Stomach smooth muscle (tissue), 2 donors: ENCODE measurements around the gene LEUTX.
"Not testable (repeated sequence)": the region's sequence is repeated elsewhere in the genome, so short reads cannot be mapped to it uniquely, and the experiment has no call there.

Source experiments
- H3K27ac ChIP-seq: one replicate; pipeline ENCODE4 v1.7.0; 2013; ENCODE audit warnings: mild to moderate bottlenecking, low read length, inconsistent platforms
- H3K27me3 ChIP-seq, 2 donors: one replicate each; pipeline ENCODE4 v1.7.0; 2013; ENCODE audit warnings: low read length in 2 of 2; ENCODE audit not compliant: insufficient read depth in 2 of 2, control insufficient read depth in 1 of 2
- H3K36me3 ChIP-seq, 2 donors: one replicate each; pipeline ENCODE4 v1.7.0; 2013; ENCODE audit warnings: low read length in 2 of 2; ENCODE audit not compliant: control insufficient read depth in 2 of 2, insufficient read depth in 2 of 2
- H3K4me1 ChIP-seq: one replicate; pipeline ENCODE4 v1.7.0; 2013; ENCODE audit warnings: low read length; ENCODE audit not compliant: control insufficient read depth, insufficient read depth
- H3K4me3 ChIP-seq, 2 donors: one replicate each; pipeline ENCODE4 v1.7.0; 2013; ENCODE audit warnings: low read length in 2 of 2
- H3K9ac ChIP-seq, 2 donors: one replicate each; pipeline ENCODE4 v1.7.0; 2013; ENCODE audit warnings: low read length in 2 of 2, mild to moderate bottlenecking in 1 of 2
- H3K9me3 ChIP-seq, 2 donors: one replicate each; pipeline ENCODE4 v1.7.0; 2013; ENCODE audit warnings: low read length in 2 of 2; ENCODE audit not compliant: control insufficient read depth in 2 of 2
- donor health status: healthy.
- donor health status: Pancreatic carcinoma.

Gene LEUTX

DNA sequence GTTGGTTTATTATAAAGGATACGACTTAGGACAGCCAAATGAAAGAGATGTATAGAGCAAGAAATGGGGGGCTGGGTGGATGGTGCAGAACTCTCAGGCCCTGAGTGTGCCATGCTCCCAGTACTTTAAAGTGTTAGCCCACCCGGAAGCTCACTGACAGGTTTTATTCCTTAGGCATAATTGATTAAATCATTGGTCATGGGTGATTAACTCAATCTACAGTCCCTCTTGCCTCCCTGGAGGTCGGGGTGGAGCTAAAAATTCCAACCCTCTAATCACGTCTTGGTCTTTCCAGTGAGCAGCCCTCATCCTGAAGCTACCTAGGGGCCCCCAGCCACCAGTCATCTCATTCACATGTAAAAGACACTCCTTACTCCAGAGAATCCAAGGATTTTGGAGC is 9.9 kb upstream of the LEUTX start:
- no peak overlapping the region for H3K4me3 ChIP-seq
- H3K27me3 ChIP-seq: peaks cover 0 to 2% of the 10 kb centered on the region in 2 donors
- H3K9ac ChIP-seq: no peak overlapping the region
- H3K4me1 ChIP-seq: no peaks in the 10 kb centered on the region
- no peaks in the 10 kb centered on the region for H3K36me3 ChIP-seq
- peaks cover 5 to 6% of the 10 kb centered on the region in 2 donors for H3K9me3 ChIP-seq
- no peak overlapping the region for H3K27ac ChIP-seq

DNA sequence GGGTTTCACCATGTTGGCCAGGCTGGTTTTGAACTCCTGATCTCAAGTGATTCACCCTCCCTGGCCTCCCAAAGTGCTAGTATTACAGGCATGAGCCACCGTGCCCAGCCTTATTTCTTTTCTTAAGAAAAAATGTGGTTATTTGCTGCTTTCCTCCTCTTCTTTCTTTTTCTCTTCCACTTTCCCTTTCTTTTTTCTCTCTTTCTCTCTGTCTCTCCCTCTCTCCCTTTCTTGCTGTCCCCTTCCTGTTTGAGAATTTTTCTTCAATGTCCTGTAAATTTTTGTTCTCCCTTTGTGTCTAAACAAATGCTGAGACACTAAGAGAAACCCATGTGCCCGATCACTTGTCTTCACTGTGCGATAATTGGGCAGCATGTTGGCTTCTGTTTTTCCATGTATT is 2.2 kb downstream of the LEUTX start:
- Histone ChIP-seq H3K9me3 (no peaks in the 10 kb centered on the region), H3K4me3 (no peak overlapping the region), H3K9ac (no peak overlapping the region), H3K36me3 (no peaks in the 10 kb centered on the region), H3K27ac (no peak overlapping the region), H3K4me1 (no peaks in the 10 kb centered on the region), H3K27me3 (peaks cover 0 to 15% of the 10 kb centered on the region in 2 donors)

DNA sequence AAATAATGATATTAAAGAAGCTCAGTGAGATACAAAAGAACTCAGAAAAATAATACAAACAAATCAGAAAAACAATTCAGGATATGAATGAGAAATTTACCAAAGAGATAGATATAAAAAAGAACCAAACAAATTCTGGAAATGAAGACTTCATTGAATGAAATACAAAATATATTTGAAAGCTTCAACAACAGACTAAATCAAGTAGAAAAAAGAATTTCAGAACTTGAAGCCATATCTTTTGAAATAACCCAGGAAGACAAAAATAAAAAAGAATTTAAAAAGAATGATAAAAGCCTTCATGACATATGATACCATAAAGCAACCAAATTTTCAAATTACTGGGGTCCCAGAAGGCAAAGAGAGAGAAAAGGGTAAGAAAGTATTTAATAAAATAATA is 9.6 kb downstream of the LEUTX start:
- no peak overlapping the region for H3K9ac ChIP-seq
- no peak overlapping the region for H3K27ac ChIP-seq
- H3K36me3 ChIP-seq: no peaks in the 10 kb centered on the region
- no peak overlapping the region for H3K4me3 ChIP-seq
- peaks cover 3 to 8% of the 10 kb centered on the region in 2 donors for H3K9me3 ChIP-seq
- peaks cover 0 to 15% of the 10 kb centered on the region in 2 donors for H3K27me3 ChIP-seq
- H3K4me1 ChIP-seq: no peaks in the 10 kb centered on the region

DNA sequence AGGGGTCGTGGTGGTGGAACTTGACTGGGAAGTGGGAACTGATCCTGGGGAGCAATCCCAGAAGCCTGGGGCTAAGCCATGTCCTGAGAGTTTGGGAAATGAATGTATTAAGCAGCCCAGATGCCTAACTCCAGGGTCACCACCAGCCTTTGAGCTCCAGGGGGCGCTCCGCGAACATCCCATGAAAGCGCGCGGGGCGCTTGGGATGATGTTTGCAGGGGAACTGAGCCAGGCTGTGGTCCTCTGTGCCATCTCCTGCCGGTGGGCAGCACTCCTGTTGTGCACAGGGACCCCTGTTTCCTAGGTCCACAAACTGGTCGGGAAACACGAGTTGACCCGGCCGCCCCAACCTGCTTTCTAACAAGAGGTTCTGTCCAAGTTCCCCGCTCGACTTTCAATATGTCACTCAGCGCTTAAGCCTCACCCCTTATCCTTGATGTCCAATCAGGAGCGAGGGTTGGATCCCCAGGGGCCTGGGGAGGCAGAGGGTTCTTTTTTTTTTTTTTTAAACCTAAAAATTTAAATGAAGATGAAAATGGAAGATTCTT is 14.4 kb downstream of the LEUTX start:
- peak overlapping the region in 1 of 2 donors; percentile 21 for H3K9ac ChIP-seq
- no peak overlapping the region for H3K27ac ChIP-seq

DNA sequence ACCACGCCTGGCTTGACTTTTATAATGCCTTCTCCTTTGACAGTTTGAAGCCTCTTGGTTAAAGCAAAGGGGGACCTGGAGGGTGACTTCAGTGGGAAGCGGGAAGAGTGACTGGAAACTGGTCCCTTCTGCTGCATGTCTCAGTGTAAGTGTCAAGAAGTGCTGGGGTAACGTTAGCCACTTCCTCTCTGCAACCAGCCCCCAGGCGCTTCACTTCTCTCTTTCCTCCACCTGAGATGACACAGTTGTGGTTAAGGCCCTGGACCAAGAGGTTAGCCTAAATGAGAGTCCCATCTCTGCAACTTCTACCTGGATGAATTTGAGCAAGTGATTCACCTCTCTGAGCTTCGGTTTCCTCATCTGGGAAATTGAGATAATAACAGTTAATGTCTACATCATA is 16.3 kb downstream of the LEUTX start:
- H3K9me3 ChIP-seq: no peaks in the 10 kb centered on the region
- no peak overlapping the region for H3K9ac ChIP-seq
- H3K27ac ChIP-seq: no peak overlapping the region
- H3K4me3 ChIP-seq: no peak overlapping the region
- H3K36me3 ChIP-seq: no peaks in the 10 kb centered on the region
- H3K4me1 ChIP-seq: no peaks in the 10 kb centered on the region
- H3K27me3 ChIP-seq: peaks cover 0 to 2% of the 10 kb centered on the region in 2 donors

More for the DNA sequence above, 14.4 kb downstream of the LEUTX start:
- H3K27me3 ChIP-seq: peaks cover 0 to 2% of the 10 kb centered on the region in 2 donors
- H3K4me3 ChIP-seq: peak overlapping the region; percentile 53 to 77
- no peaks in the 10 kb centered on the region for H3K36me3 ChIP-seq
- no peaks in the 10 kb centered on the region for H3K4me1 ChIP-seq
- H3K9me3 ChIP-seq: no peaks in the 10 kb centered on the region

DNA sequence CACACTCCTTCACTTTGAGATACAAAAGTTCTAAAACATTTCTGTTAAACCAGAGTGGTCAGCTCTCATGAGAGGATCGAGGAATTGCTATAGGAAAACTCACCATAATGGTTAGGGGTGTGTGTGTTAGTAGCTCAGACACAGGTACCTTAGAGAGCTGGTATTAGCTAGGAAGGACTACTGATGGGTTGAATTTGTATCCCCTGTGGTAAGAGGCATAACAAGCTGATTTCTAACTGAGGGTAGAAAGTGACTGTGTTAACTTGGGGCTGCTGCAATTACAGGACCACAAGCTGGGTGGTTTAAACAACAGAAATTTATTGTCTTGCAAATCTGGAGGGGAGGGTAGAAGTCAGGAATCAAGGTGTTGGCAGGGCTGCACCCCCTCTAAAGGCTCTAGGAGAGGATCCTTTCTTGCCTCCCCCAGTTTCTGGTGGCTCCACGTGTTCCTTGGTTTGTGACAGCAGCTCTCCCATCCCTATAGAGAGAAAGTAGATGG is 17.4 kb downstream of the LEUTX start:
- Histone ChIP-seq H3K27me3 (peaks cover 0 to 2% of the 10 kb centered on the region in 2 donors), H3K27ac (no peak overlapping the region), H3K4me1 (no peaks in the 10 kb centered on the region), H3K36me3 (no peaks in the 10 kb centered on the region), H3K9ac (no peak overlapping the region), H3K4me3 (no peak overlapping the region), H3K9me3 (no peaks in the 10 kb centered on the region)

DNA sequence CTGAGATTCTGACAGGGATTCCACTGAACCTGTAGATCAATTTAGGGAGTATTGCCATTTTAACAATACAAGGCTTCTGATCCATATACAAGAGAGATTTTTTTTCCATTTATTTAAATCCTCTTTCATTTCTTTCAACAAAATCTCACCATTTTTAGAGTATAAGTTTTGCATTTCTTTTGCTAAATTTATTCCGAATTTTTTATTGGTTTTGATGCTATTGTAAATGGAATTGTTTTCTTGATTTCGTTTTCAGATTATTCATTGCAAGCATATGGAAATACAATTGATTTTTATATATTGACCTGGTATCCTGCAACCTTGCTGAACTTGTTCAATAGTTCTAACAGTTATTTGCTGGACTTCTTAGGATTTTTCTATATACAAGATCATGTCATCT is 18.4 kb downstream of the LEUTX start:
- Histone ChIP-seq H3K4me1 (no peaks in the 10 kb centered on the region), H3K27ac (no peak overlapping the region), H3K27me3 (peaks cover 3 to 4% of the 10 kb centered on the region in 2 donors), H3K9me3 (no peaks in the 10 kb centered on the region), H3K36me3 (no peaks in the 10 kb centered on the region), H3K4me3 (no peak overlapping the region), H3K9ac (no peak overlapping the region)

DNA sequence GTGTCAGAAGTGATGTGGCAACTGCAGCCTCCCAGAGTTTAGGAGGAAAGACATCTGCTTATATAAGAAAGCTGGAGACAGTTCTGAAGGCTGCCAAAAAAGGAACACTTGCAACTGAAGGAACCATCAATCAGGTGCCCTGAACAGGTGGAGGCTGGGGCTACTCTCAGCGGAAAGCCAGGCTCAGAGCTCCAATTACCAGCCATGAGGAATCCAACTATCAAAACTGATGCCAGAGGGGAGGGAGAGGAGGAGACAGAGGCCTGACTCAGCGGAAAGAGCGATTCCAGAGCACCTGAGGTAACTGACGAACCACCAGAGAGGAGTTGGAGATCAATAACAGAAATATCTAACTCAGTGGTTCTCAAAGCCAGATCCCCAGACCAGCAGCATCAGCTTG is 24.3 kb downstream of the LEUTX start:
- peaks cover 10 to 18% of the 10 kb centered on the region in 2 donors for H3K27me3 ChIP-seq
- no peak overlapping the region for H3K4me3 ChIP-seq
- no peaks in the 10 kb centered on the region for H3K9me3 ChIP-seq
- H3K9ac ChIP-seq: no peak overlapping the region
- H3K36me3 ChIP-seq: no peaks in the 10 kb centered on the region
- no peak overlapping the region for H3K27ac ChIP-seq
- H3K4me1 ChIP-seq: no peaks in the 10 kb centered on the region

DNA sequence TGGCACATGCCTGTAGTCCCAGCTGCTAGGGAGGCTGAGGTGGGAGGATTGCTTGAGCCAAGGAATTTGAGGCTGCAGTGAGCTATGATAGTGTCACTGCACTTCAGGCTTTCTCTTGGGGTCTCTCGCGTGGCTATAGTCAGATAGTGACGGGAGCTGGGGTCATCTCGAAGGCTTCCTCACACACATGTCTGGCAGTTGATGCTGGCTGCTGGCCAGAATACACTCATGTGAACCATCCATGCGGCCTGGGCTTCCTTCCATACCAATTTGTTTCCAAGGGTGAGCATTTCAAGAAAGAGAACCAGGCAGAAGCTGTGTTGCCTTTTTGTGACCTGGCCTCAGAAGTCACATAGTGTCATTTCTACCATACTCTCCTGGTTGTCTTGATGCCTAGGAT is 26.4 kb downstream of the LEUTX start:
- no peak overlapping the region for H3K4me3 ChIP-seq
- no peaks in the 10 kb centered on the region for H3K4me1 ChIP-seq
- H3K36me3 ChIP-seq: no peaks in the 10 kb centered on the region
- no peak overlapping the region for H3K27ac ChIP-seq
- H3K9ac ChIP-seq: no peak overlapping the region
- no peaks in the 10 kb centered on the region for H3K9me3 ChIP-seq
- peaks cover 10 to 18% of the 10 kb centered on the region in 2 donors for H3K27me3 ChIP-seq

DNA sequence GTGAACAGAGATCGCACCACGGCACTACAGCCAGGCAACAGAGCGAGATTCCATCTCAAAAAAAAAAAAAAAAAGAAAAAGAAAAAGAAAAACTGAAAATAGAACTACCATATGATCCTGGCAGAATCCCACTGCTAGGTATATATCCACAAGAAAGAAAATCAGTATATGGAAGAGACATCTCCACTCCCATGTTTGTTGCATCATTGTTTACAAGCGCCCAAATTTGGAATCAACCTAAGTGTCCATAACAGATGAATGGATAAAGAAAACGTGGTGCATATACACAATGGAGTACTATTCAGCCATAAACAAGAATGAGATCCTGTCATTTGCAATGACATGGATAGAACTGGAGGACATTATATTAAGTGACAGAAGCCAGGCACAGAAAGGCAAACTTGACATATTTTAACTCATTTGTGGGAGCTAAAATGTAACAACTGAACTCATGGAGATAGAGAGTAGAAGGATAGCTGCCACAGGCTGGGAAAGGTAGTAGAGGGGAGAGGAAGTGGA is 29.3 kb downstream of the LEUTX start:
- Histone ChIP-seq H3K27me3 (peaks cover 2 to 9% of the 10 kb centered on the region in 2 donors), H3K9ac (no peak overlapping the region), H3K4me1 (no peaks in the 10 kb centered on the region), H3K9me3 (no peaks in the 10 kb centered on the region), H3K36me3 (no peaks in the 10 kb centered on the region), H3K27ac (no peak overlapping the region), H3K4me3 (no peak overlapping the region)

DNA sequence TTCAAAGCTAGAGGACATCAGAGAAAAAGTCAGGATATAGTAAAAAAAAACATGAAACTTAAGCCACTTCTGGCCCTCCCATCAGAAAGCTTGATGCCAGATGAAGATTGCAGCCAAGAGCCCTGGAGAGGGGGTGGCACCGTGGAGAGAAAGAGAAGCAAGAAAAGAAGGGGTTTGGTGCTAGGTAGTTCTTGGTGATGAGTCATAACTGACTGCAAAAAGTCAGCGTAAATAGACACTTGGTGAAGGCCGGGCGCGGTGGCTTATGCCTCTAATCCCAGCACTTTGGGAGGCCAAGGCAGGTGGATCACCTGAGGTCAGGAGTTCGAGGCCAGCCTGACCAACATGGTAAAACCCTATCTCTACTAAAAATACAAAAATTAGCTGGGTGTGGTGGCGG is 30.0 kb downstream of the LEUTX start:
- H3K27me3 ChIP-seq, H3K4me1 ChIP-seq, H3K4me3 ChIP-seq, H3K27ac ChIP-seq, H3K9me3 ChIP-seq, H3K9ac ChIP-seq, H3K36me3 ChIP-seq: not testable (repeated sequence)
